Gastroesophageal sphincter (tissue), 4 donors: ENCODE results near the gene UBE2F. TPM values are rescaled to one million over a fixed set of nuclear protein-coding genes. Genes with fewer than 3 reads are reported as not detected.

Experiments used
- ATAC-seq: fragments of 150-250 bp; one replicate; pipeline ENCODE4 v1.9.1; 2016; ENCODE audit warnings: mild to moderate bottlenecking, moderate library complexity
- H3K27ac ChIP-seq, 4 donors: fragments of 200-600 bp; sonication (generic) in 3 of 4; 1 replicate in 3 of 4; 2 replicates in 1 of 4; pipeline ENCODE4 v1.5.1; 2016 to 2019
- H3K27me3 ChIP-seq: fragments of 200-600 bp; sonication (generic); one replicate; pipeline ENCODE4 v1.5.1; 2019
- H3K36me3 ChIP-seq, 2 donors: fragments of 200-600 bp; sonication (generic); one replicate each; pipeline ENCODE4 v1.5.1; 2019; ENCODE audit warnings: control low read depth in 1 of 2
- H3K4me1 ChIP-seq, 3 donors: fragments of 200-600 bp; sonication (generic); 1 replicate in 2 of 3; 2 replicates in 1 of 3; pipeline ENCODE4 v1.5.1; 2016 to 2019; ENCODE audit warnings: control low read depth in 2 of 3
- H3K4me3 ChIP-seq, 2 donors: fragments of 200-600 bp; sonication (generic); one replicate each; pipeline ENCODE4 v1.5.1; 2019; ENCODE audit warnings: mild to moderate bottlenecking in 1 of 2, moderate library complexity in 1 of 2
- H3K9me3 ChIP-seq, 3 donors: fragments of 200-600 bp; sonication (generic); one replicate each; pipeline ENCODE4 v1.5.1; 2017 to 2019; ENCODE audit warnings: control low read depth in 2 of 3
- CTCF ChIP-seq, 4 experiments: fragments of 200-600 bp in 2 of 4; fragments of 450-650 bp in 2 of 4; sonication (generic) in 1 of 4; IDR thresholded peaks; one replicate each; pipeline ENCODE4 v1.5.1; 2017 to 2019; ENCODE audit warnings: antibody characterized with exemption in 4 of 4, mild to moderate bottlenecking in 2 of 4, moderate library complexity in 2 of 4
- EP300 ChIP-seq: sonication (generic); formaldehyde crosslinking; IDR thresholded peaks from one replicate; pipeline ENCODE4 v1.6.1; 2017; ENCODE audit warnings: antibody characterized with exemption, mild to moderate bottlenecking
- POLR2A ChIP-seq, 2 donors: fragments of 450-650 bp; IDR thresholded peaks; one replicate each; pipeline ENCODE4 v1.6.1; 2017; ENCODE audit warnings: antibody characterized with exemption in 2 of 2, mild to moderate bottlenecking in 2 of 2, moderate library complexity in 1 of 2
- POLR2AphosphoS5 ChIP-seq: sonication (generic); formaldehyde crosslinking; IDR thresholded peaks from one replicate; pipeline ENCODE4 v1.6.1; 2017; ENCODE audit warnings: antibody characterized with exemption
- WGBS, 2 donors: methylation state at CpG; one replicate each; pipeline ENCODE4 v1.1.5; 2018; ENCODE audit warnings: low coverage in 1 of 2; 5-methylcytosine and 5-hydroxymethylcytosine counted together
- total RNA-seq, 4 donors: library from RNA; depleted of rRNA; stranded (reverse); fragments of >200 nt; gene quantifications; one replicate each; pipeline ENCODE4 v1.1.0, GENCODE V29; 2016

Gene UBE2F
- total RNA-seq, 4 donors from 2014 or later, result 85.0 to 99.5 (median 96.3) TPM

DNA sequence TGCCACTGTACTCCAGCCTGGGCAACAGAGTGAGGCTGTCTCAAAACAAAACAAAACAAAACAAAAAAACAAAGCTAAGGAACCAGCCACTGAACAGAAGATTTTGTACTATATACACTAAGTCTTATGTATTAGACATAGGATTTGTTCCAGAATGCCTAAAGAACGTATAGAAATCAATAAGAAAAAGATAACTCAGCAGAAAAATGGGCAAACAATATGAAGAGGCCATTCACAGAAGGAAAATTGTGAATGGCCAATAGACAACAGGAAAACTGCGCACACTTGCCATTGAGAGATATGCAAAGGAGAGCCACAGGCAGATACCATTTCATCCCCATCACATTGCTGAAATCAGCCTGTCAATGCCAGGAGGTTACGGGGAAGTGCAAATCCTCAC, 14.9 kb upstream of the UBE2F start:
- H3K9me3 ChIP-seq, result no peaks in the 10 kb centered on the region
- no peak overlapping the region for H3K27ac ChIP-seq
- 76 to 79% methylated on average over 3 of the region's 3 CpGs for WGBS, 2 donors

DNA sequence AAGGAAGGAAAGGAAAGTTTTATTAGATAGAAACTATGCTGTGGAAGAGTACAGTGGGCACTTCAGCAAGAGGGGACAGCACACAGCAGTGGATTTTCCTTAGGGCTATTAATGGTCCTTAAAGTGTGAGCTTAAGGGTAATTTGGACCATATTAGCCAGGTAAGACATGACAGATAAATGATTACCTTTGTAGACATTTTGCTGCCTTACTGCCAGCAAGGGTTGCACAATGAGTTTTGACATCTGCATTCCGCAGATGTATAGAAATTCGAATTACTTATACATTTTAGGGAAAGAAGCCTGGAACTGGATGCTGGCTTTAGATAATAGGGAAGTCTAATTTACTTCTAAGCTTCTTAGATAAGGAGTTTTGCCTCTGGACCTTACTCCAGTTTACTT, 14.0 kb upstream of the UBE2F start:
- H3K9me3 ChIP-seq, result no peaks in the 10 kb centered on the region
- TF ChIP-seq POLR2A (IDR thresholded peaks at IDR 0.05), result no peak
- no peak for TF ChIP-seq POLR2AphosphoS5
- no peak for TF ChIP-seq EP300
- no peak for TF ChIP-seq CTCF (IDR thresholded peaks at IDR 0.05)
- no peak overlapping the region for H3K4me3 ChIP-seq
- no peak overlapping the region for H3K27ac ChIP-seq
- no peak for ATAC-seq
- H3K4me1 ChIP-seq, result peaks cover 0 to 12% (median 8%) of the 10 kb centered on the region in 3 donors
- H3K27me3 ChIP-seq, result peaks cover 48% of the 10 kb centered on the region
- WGBS, 2 donors, result 86 to 100% methylated on average over 1 to 2 of the region's 2 CpGs
- no peaks in the 10 kb centered on the region for H3K36me3 ChIP-seq

More for the DNA sequence above, 14.9 kb upstream of the UBE2F start:
- Histone ChIP-seq H3K4me3 (no peak overlapping the region), H3K27me3 (peaks cover 48% of the 10 kb centered on the region), H3K4me1 (peaks cover 0 to 12% (median 8%) of the 10 kb centered on the region in 3 donors), H3K36me3 (no peaks in the 10 kb centered on the region)
- TF ChIP-seq CTCF (IDR thresholded peaks at IDR 0.05) (no peak), EP300 (no peak), POLR2AphosphoS5 (no peak), POLR2A (IDR thresholded peaks at IDR 0.05) (no peak)
- no peak for ATAC-seq

GRCh38 chr2:237955640-237956401, 11.0 kb upstream of the UBE2F start:
- Histone ChIP-seq H3K27me3 (peaks cover 41% of the 10 kb centered on the region), H3K9me3 (no peaks in the 10 kb centered on the region), H3K36me3 (no peaks in the 10 kb centered on the region), H3K4me1 (peaks cover 0 to 12% (median 8%) of the 10 kb centered on the region in 3 donors), H3K27ac (no peak overlapping the region), H3K4me3 (peak overlapping the region in 1 of 2 donors; percentile 38)
- no peak for TF ChIP-seq CTCF (IDR thresholded peaks at IDR 0.05)
- no peak for TF ChIP-seq POLR2AphosphoS5
- TF ChIP-seq POLR2A (IDR thresholded peaks at IDR 0.05), result no peak
- no peak for ATAC-seq
- no CpG with 5 or more reads among the region's 64 CpGs for WGBS, 2 donors

DNA sequence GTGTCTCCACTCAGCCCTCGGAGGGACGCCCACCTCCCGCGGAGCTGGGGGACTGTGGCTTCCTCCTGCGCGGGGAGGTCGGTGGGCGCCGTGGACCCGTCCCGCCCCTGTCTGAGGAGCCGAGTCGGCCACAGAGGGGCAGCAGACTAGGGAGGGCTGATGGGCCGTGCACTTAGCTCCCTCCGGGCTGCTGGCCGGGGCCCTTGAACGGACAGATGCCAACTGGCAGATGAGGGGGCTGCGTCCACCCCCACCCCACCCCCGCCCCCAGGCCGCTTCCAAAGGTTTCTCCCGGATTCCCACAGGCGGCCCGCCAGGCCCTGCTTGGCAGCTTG, 10.4 kb upstream of the UBE2F start:
- H3K4me1 ChIP-seq, result peaks cover 0 to 12% (median 8%) of the 10 kb centered on the region in 3 donors
- H3K4me3 ChIP-seq, result peak overlapping the region in 1 of 2 donors; percentile 38
- H3K9me3 ChIP-seq, result no peaks in the 10 kb centered on the region
- no peaks in the 10 kb centered on the region for H3K36me3 ChIP-seq
- no peak for ATAC-seq
- no peak for TF ChIP-seq POLR2A (IDR thresholded peaks at IDR 0.05)
- H3K27ac ChIP-seq, result no peak overlapping the region
- no CpG with 5 or more reads among the region's 23 CpGs for WGBS, 2 donors
- peaks cover 41% of the 10 kb centered on the region for H3K27me3 ChIP-seq

- Histone ChIP-seq H3K4me1 (peaks cover 0 to 6% (median 0%) of the 10 kb centered on the region in 3 donors), H3K4me3 (no peak overlapping the region), H3K9me3 (peaks cover 0 to 15% (median 0%) of the 10 kb centered on the region in 3 donors), H3K36me3 (no peaks in the 10 kb centered on the region), H3K27me3 (peaks cover 7% of the 10 kb centered on the region), H3K27ac (no peak overlapping the region)
- ATAC-seq, result no peak
- WGBS, 2 donors, result 100% methylated on average over 2 of the region's 5 CpGs; no CpG with 5 or more reads in 1 of the 2 donors
- TF ChIP-seq POLR2AphosphoS5, result no peak
- no peak for TF ChIP-seq CTCF (IDR thresholded peaks at IDR 0.05)
- TF ChIP-seq POLR2A (IDR thresholded peaks at IDR 0.05), result no peak
- TF ChIP-seq EP300, result no peak
Observed at GRCh38 chr2:237961637-237962036, 5.2 kb upstream of the UBE2F start.
